Occipital lobe (tissue), 2 donors: ENCODE data around the gene CECR2. TPM values are rescaled to one million over a fixed set of nuclear protein-coding genes. Genes with fewer than 3 reads are reported as not detected.

Source experiments
- DNase-seq: peaks from one replicate; lab custom pipeline; 2025; lab: John Stamatoyannopoulos, UW
- total RNA-seq: library from RNA; depleted of rRNA; stranded (reverse); fragments of >200 nt; gene quantifications from one replicate; pipeline ENCODE4 v1.2.3, GENCODE V29; 2014

Gene CECR2
- total RNA-seq, 1 donor from 2014 or later = 4.4 TPM

GRCh38 chr22:17569971-17570511 lies 200.8 kb downstream of the CECR2 start:
- no peak for DNase-seq

GRCh38 chr22:17570851-17571631 lies 201.8 kb downstream of the CECR2 start:
- peak; percentile 79 for DNase-seq

- no peak for DNase-seq
Measured at GRCh38 chr22:17575151-17575550, 205.9 kb downstream of the CECR2 start.

GRCh38 chr22:17575681-17576080 lies 206.4 kb downstream of the CECR2 start:
- DNase-seq = peak; percentile 27

GRCh38 chr22:17576470-17576869 lies 207.2 kb downstream of the CECR2 start:
- peak; percentile 34 for DNase-seq

- peak; percentile 28 for DNase-seq
Measured at GRCh38 chr22:17578136-17578754, 209.0 kb downstream of the CECR2 start.

- no peak for DNase-seq
Measured at GRCh38 chr22:17579535-17579981, 210.3 kb downstream of the CECR2 start.

- no peak for DNase-seq
Measured at GRCh38 chr22:17580441-17581031, 211.3 kb downstream of the CECR2 start.

- no peak for DNase-seq
Measured at GRCh38 chr22:17581056-17581455, 211.8 kb downstream of the CECR2 start.

GRCh38 chr22:17581631-17582030 lies 212.4 kb downstream of the CECR2 start:
- no peak for DNase-seq

GRCh38 chr22:17583151-17583550 lies 213.9 kb downstream of the CECR2 start:
- no peak for DNase-seq

GRCh38 chr22:17586831-17587440 lies 217.7 kb downstream of the CECR2 start:
- no peak for DNase-seq

- DNase-seq = no peak
Measured at GRCh38 chr22:17587629-17588028, 218.4 kb downstream of the CECR2 start.

GRCh38 chr22:17588606-17589005 lies 219.3 kb downstream of the CECR2 start:
- no peak for DNase-seq

GRCh38 chr22:17589810-17590375 lies 220.6 kb downstream of the CECR2 start:
- DNase-seq = no peak

GRCh38 chr22:17590586-17590985 lies 221.3 kb downstream of the CECR2 start:
- DNase-seq = no peak

GRCh38 chr22:17592201-17592600 lies 222.9 kb downstream of the CECR2 start:
- DNase-seq = no peak

GRCh38 chr22:17596226-17596625 lies 227.0 kb downstream of the CECR2 start:
- no peak for DNase-seq

GRCh38 chr22:17597217-17597616 lies 228.0 kb downstream of the CECR2 start:
- DNase-seq = no peak

- no peak for DNase-seq
Measured at GRCh38 chr22:17598318-17598717, 229.1 kb downstream of the CECR2 start.

- no peak for DNase-seq
Measured at GRCh38 chr22:17601031-17601430, 231.8 kb downstream of the CECR2 start.

- no peak for DNase-seq
Measured at GRCh38 chr22:17603668-17604067, 234.4 kb downstream of the CECR2 start.
